Mesendoderm (in vitro differentiated cells): ENCODE data around the gene KLRF2.
A peak's percentile ranks its signal among the peaks of the same experiment; 100 is the strongest.

Experiments
- DNase-seq: peaks from one replicate; pipeline ENCODE4 v3.0.0; 2013
- H2AK5ac ChIP-seq: 2 replicates; pipeline ENCODE4 v1.6.1; 2013; ENCODE audit warnings: low read length, inconsistent platforms
- H2BK120ac ChIP-seq: 2 replicates; pipeline ENCODE4 v1.6.1; 2013; ENCODE audit warnings: low read depth, mild to moderate bottlenecking, low read length, moderate library complexity, mixed read lengths
- H2BK15ac ChIP-seq: replicated peaks from 2 replicates; pipeline ENCODE4 v1.6.1; 2013; ENCODE audit warnings: low read depth, mild to moderate bottlenecking, moderate library complexity
- H2BK5ac ChIP-seq: 2 replicates; pipeline ENCODE4 v1.6.1; 2013; ENCODE audit warnings: low read length, inconsistent platforms
- H3K18ac ChIP-seq: 2 replicates; pipeline ENCODE4 v1.6.1; 2013; ENCODE audit warnings: mild to moderate bottlenecking, low read length, mixed read lengths
- H3K23ac ChIP-seq: one replicate; pipeline ENCODE4 v1.6.1; 2013; ENCODE audit warnings: low read length
- H3K27ac ChIP-seq: 2 replicates; pipeline ENCODE4 v1.5.1; 2013; ENCODE audit warnings: low read depth, mild to moderate bottlenecking, inconsistent platforms, low read length, moderate library complexity
- H3K27me3 ChIP-seq: 2 replicates; pipeline ENCODE4 v1.6.1; 2013; ENCODE audit warnings: low read length, control low read depth, mild to moderate bottlenecking, inconsistent platforms; ENCODE audit not compliant: insufficient read depth, poor library complexity
- H3K36me3 ChIP-seq: 2 replicates; pipeline ENCODE4 v1.6.1; 2013; ENCODE audit warnings: low read length, inconsistent platforms; ENCODE audit not compliant: control insufficient read depth, insufficient read depth
- H3K4ac ChIP-seq: one replicate; pipeline ENCODE4 v1.6.1; 2013; ENCODE audit warnings: low read depth, mild to moderate bottlenecking, low read length, moderate library complexity
- H3K4me1 ChIP-seq: 2 replicates; pipeline ENCODE4 v1.6.1; 2013; ENCODE audit warnings: low read depth, low read length, inconsistent platforms; ENCODE audit not compliant: control insufficient read depth
- H3K4me2 ChIP-seq: 2 replicates; pipeline ENCODE4 v1.6.1; 2013; ENCODE audit warnings: low read length
- H3K4me3 ChIP-seq: 2 replicates; pipeline ENCODE4 v1.5.1; 2013; ENCODE audit warnings: mild to moderate bottlenecking, low read length
- H3K56ac ChIP-seq: one replicate; pipeline ENCODE4 v1.6.1; 2013; ENCODE audit warnings: low read length
- H3K79me1 ChIP-seq: 2 replicates; pipeline ENCODE4 v1.6.1; 2013; ENCODE audit warnings: low read length, inconsistent platforms
- H3K79me2 ChIP-seq: 2 replicates; pipeline ENCODE4 v1.6.1; 2013; ENCODE audit warnings: mild to moderate bottlenecking, low read length; ENCODE audit not compliant: control insufficient read depth, insufficient read depth
- H3K9ac ChIP-seq: 2 replicates; pipeline ENCODE4 v1.6.1; 2013; ENCODE audit warnings: low read length, inconsistent platforms
- H4K5ac ChIP-seq: one replicate; pipeline ENCODE4 v1.6.1; 2013; ENCODE audit warnings: low read length
- H4K8ac ChIP-seq: one replicate; pipeline ENCODE4 v1.6.1; 2013; ENCODE audit warnings: low read depth, mild to moderate bottlenecking, control low read depth, low read length, moderate library complexity
- WGBS: extraction: QIAGEN DNeasy Blood & Tissue Kit; methylation state at CpG from one replicate; pipeline ENCODE4 v1.1.7; 2013; ENCODE audit warnings: low lambda C conversion rate, missing lambda C conversion rate; ENCODE audit not compliant: insufficient coverage; ENCODE audit errors: extremely low coverage; 5-methylcytosine and 5-hydroxymethylcytosine counted together

Gene KLRF2

DNA sequence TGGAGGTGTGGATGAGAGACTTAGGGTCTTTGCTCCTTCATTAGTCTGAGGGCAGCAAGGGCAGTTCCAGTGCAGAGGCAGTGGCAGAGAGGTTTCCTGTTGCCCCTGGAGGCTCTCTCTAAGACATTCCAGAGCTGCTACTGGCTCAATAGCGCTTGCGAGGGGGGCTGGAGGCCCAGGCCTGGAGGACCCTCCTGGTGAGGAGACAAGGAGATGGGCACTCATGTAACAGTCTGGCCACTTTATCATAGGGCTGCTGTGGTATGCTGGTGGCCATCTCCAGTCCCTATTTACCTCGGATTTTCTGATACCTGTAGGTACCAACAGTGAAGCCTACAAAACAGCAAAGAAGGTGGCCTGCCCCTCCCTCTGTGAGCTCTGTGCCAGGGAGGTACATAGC is 38.2 kb downstream of the KLRF2 start:
- Histone ChIP-seq H3K18ac (no peak overlapping the region), H3K79me2 (no peaks in the 10 kb centered on the region), H2BK120ac (no peak overlapping the region), H2AK5ac (no peak overlapping the region), H4K8ac (no peak overlapping the region), H3K9ac (no peak overlapping the region), H3K4me2 (no peak overlapping the region), H3K23ac (no peak overlapping the region), H3K27ac (no peak overlapping the region), H3K79me1 (no peaks in the 10 kb centered on the region), H2BK5ac (no peak overlapping the region), H3K27me3 (no peaks in the 10 kb centered on the region), H3K4me1 (no peaks in the 10 kb centered on the region), H3K4ac (no peak overlapping the region), H3K36me3 (no peaks in the 10 kb centered on the region), H4K5ac (no peak overlapping the region), H3K56ac (no peak overlapping the region), H3K4me3 (no peak overlapping the region), H2BK15ac (no peak overlapping the region)
- no peak for DNase-seq
- WGBS: no CpG with 5 or more reads among the region's 3 CpGs

DNA sequence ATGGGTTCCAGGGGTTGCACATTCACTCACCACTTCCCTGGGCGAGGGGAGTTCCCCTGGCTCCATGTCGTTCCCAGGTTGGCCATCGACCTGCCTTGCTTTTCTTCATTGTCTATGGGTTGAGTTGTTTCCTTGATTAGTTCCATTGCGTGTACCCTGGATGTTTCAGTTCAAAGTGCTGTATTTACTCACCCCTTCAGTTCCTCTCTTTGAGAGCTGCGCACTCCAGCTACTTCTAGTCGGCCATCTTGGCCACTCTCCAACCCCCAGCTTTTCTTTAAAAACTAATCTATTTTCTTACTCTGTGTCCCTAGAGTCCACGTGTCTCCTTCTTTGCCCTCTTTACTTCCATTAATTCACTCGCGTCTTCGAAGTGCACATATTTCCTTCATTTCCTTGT is 39.2 kb downstream of the KLRF2 start:
- WGBS: 100% methylated on average over 3 of the region's 10 CpGs
- Histone ChIP-seq H2BK120ac (no peak overlapping the region), H3K4me2 (no peak overlapping the region), H3K4me3 (no peak overlapping the region), H3K4me1 (no peaks in the 10 kb centered on the region), H4K5ac (no peak overlapping the region), H4K8ac (no peak overlapping the region), H3K36me3 (no peaks in the 10 kb centered on the region), H3K79me1 (no peaks in the 10 kb centered on the region), H3K27ac (no peak overlapping the region), H2AK5ac (no peak overlapping the region), H3K27me3 (no peaks in the 10 kb centered on the region), H3K56ac (no peak overlapping the region), H3K79me2 (no peaks in the 10 kb centered on the region), H2BK5ac (no peak overlapping the region), H3K9ac (no peak overlapping the region), H3K18ac (no peak overlapping the region), H2BK15ac (no peak overlapping the region), H3K23ac (no peak overlapping the region), H3K4ac (no peak overlapping the region)
- DNase-seq: no peak

DNA sequence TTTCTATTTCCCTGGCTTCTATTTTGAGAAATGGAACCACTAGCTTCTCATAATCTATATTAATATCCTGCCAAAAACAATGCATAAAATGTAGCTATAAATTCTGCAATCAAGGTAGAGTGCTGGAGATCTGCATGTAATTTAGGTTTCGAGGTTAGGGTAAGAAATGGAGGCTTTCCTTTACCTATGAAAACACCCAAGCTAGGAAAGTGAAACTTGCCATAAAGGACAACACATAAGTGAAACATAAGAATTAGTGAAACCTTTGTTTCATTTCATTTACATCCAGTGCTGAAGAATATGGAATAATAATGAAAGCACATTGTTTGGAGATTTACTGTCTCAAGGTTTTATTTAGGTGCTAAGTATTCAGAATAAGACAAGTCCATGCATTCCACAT is 41.1 kb downstream of the KLRF2 start:
- Histone ChIP-seq H2AK5ac (no peak overlapping the region), H2BK120ac (no peak overlapping the region), H3K4me1 (no peaks in the 10 kb centered on the region), H2BK15ac (no peak overlapping the region), H2BK5ac (no peak overlapping the region), H4K8ac (no peak overlapping the region), H3K4me2 (no peak overlapping the region), H3K4ac (no peak overlapping the region), H3K27me3 (no peaks in the 10 kb centered on the region), H3K79me2 (no peaks in the 10 kb centered on the region), H3K18ac (no peak overlapping the region), H3K56ac (no peak overlapping the region), H3K79me1 (no peaks in the 10 kb centered on the region), H3K9ac (no peak overlapping the region), H3K4me3 (no peak overlapping the region), H4K5ac (no peak overlapping the region), H3K27ac (no peak overlapping the region), H3K23ac (no peak overlapping the region), H3K36me3 (no peaks in the 10 kb centered on the region)
- DNase-seq: no peak
- WGBS: no CpG with 5 or more reads among the region's 1 CpG

DNA sequence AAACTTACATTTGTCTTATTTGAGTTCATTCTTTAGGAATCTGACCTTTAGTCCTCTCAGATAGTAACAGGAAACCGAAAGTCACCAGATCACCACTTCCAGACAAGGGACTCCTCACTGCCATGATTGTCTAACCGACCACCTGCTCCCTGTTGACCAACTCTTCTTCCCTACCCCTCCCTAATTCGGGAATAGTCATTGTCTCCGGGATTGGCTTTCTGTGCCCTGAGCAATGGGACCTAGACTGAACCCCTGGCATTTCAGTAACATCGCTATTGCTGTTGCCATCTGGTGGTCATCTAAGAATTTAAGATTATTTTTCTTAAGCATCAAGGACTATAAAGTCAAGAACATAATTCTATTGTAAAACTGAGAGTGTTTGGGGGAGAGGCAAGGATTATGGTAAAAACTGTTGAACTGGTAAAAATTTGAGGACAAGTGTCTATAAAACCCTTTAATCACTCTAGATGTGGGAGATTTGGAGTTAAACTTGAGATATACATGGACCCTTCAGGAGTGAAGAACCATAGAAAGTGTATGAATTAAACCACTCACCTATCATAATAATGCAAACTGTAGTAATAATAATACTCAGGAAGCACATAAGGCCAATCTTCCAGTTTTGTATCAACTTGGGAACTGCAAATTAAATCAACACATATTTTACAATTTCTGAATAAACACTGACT is 44.6 kb downstream of the KLRF2 start:
- Histone ChIP-seq H2AK5ac (no peak overlapping the region), H2BK15ac (no peak overlapping the region), H3K27me3 (no peaks in the 10 kb centered on the region), H3K4me3 (no peak overlapping the region), H3K18ac (no peak overlapping the region), H2BK120ac (no peak overlapping the region), H3K4ac (no peak overlapping the region), H2BK5ac (no peak overlapping the region), H3K4me2 (no peak overlapping the region), H3K79me2 (no peaks in the 10 kb centered on the region), H3K4me1 (no peaks in the 10 kb centered on the region), H3K56ac (no peak overlapping the region), H3K9ac (no peak overlapping the region), H3K23ac (no peak overlapping the region), H4K8ac (no peak overlapping the region), H4K5ac (no peak overlapping the region), H3K27ac (no peak overlapping the region), H3K79me1 (no peaks in the 10 kb centered on the region), H3K36me3 (no peaks in the 10 kb centered on the region)
- no CpG with 5 or more reads among the region's 5 CpGs for WGBS
- DNase-seq: peak; percentile 74

DNA sequence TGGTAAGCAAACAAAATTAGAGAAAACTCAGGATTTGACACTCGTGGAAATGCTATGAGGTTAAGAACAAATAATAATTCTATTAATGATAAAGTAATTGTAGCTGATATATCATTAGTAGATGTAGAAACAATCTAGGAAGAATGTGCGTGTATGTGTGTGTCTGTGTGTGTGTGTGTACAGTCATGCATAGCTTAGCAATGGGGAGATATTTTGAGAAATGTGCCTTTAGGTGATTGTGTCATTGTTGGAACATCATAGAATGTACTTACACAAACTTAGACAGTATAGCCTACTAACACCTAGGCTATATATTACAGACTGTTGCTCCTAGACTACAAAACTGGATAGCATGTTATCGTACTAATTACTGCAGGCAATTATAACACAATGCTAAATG is 45.6 kb downstream of the KLRF2 start:
- DNase-seq: no peak
- H3K36me3 ChIP-seq: no peaks in the 10 kb centered on the region
- H2AK5ac ChIP-seq: no peak overlapping the region
- H3K4me2 ChIP-seq: no peak overlapping the region
- no peak overlapping the region for H3K4ac ChIP-seq
- no peak overlapping the region for H4K5ac ChIP-seq
- no CpG with 5 or more reads among the region's 3 CpGs for WGBS
- no peaks in the 10 kb centered on the region for H3K4me1 ChIP-seq
- H2BK120ac ChIP-seq: no peak overlapping the region
- H3K9ac ChIP-seq: no peak overlapping the region
- no peak overlapping the region for H4K8ac ChIP-seq
- no peak overlapping the region for H3K4me3 ChIP-seq
- H3K79me2 ChIP-seq: no peaks in the 10 kb centered on the region
- no peak overlapping the region for H3K18ac ChIP-seq
- H2BK15ac ChIP-seq: no peak overlapping the region
- no peak overlapping the region for H3K56ac ChIP-seq
- H3K27me3 ChIP-seq: no peaks in the 10 kb centered on the region
- no peak overlapping the region for H3K23ac ChIP-seq
- no peak overlapping the region for H3K27ac ChIP-seq
- H3K79me1 ChIP-seq: no peaks in the 10 kb centered on the region
- H2BK5ac ChIP-seq: no peak overlapping the region

DNA sequence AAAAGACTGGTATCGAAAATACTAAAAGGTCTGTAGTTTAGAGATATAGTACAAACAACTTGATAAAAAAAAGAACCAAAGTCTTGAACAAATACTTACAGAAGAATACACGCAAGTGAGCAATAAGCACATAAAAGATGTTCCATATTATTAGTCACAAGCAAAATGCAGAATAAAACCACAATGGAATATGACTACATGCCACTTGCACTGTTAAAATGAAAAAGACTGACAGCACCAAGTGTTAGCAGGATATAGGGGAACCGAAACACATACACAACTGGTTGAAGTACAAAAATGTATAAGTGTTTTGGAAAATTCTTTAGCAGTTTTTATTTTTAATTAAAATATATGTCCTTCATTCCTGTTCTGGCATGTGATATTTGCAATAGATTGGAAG is 47.3 kb downstream of the KLRF2 start:
- no peak overlapping the region for H3K27ac ChIP-seq
- no peaks in the 10 kb centered on the region for H3K79me2 ChIP-seq
- no peak overlapping the region for H3K23ac ChIP-seq
- no peaks in the 10 kb centered on the region for H3K27me3 ChIP-seq
- no peak overlapping the region for H2BK5ac ChIP-seq
- no peaks in the 10 kb centered on the region for H3K36me3 ChIP-seq
- H4K5ac ChIP-seq: no peak overlapping the region
- no peak overlapping the region for H2BK120ac ChIP-seq
- no peak overlapping the region for H3K4ac ChIP-seq
- H2AK5ac ChIP-seq: no peak overlapping the region
- no peak overlapping the region for H3K18ac ChIP-seq
- no peak overlapping the region for H3K9ac ChIP-seq
- H4K8ac ChIP-seq: no peak overlapping the region
- H2BK15ac ChIP-seq: no peak overlapping the region
- no peaks in the 10 kb centered on the region for H3K79me1 ChIP-seq
- no peak overlapping the region for H3K56ac ChIP-seq
- H3K4me2 ChIP-seq: no peak overlapping the region
- H3K4me3 ChIP-seq: no peak overlapping the region
- DNase-seq: no peak
- H3K4me1 ChIP-seq: no peaks in the 10 kb centered on the region
- no CpG with 5 or more reads among the region's 3 CpGs for WGBS
